Measurements from ENCODE around the gene EFCAB13.

DNA sequence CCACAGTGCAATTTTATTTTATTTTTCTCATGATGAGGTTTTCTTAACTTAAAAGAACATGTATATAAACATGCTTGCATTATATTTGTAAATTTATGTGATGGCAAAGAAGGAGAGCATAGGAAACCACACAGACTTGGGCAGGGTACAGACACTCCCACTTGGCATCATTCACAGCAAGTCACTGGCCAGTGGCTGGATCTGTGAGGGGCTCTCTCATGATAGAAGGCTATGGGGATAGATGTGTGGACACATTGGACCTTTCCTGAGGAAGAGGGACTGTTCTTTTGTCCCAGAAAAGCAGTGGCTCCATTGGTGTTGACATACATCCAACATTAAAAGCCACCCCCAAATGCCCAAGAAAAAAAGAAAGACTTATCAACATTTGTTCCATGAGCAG is 12.3 kb upstream of the EFCAB13 start:
- TF ChIP-seq POLR2AphosphoS5 (IDR thresholded peaks at IDR 0.05; ENCODE audit: borderline replicate concordance, low read depth, low read length) (no peak), EZH2 (IDR thresholded peaks at IDR 0.05) (no peak), FOXP2 (optimal IDR thresholded peaks at IDR 0.05; ENCODE audit: control extremely low read depth, extremely low read length, insufficient read depth) (no peak)

Data from SK-N-MC (cell line).